Smooth muscle cell of the brain vasculature (primary cell): Measurements from ENCODE around the gene FBXL12.
"Not testable (repeated sequence)": the region's sequence is repeated elsewhere in the genome, so short reads cannot be mapped to it uniquely, and the experiment has no call there.

ENCODE experiments used
- DNase-seq: peaks from one replicate; pipeline ENCODE4 v3.0.0-alpha.2; 2012; ENCODE audit warnings: low read depth, low spot score

Gene FBXL12, protein sequence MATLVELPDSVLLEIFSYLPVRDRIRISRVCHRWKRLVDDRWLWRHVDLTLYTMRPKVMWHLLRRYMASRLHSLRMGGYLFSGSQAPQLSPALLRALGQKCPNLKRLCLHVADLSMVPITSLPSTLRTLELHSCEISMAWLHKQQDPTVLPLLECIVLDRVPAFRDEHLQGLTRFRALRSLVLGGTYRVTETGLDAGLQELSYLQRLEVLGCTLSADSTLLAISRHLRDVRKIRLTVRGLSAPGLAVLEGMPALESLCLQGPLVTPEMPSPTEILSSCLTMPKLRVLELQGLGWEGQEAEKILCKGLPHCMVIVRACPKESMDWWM

DNA sequence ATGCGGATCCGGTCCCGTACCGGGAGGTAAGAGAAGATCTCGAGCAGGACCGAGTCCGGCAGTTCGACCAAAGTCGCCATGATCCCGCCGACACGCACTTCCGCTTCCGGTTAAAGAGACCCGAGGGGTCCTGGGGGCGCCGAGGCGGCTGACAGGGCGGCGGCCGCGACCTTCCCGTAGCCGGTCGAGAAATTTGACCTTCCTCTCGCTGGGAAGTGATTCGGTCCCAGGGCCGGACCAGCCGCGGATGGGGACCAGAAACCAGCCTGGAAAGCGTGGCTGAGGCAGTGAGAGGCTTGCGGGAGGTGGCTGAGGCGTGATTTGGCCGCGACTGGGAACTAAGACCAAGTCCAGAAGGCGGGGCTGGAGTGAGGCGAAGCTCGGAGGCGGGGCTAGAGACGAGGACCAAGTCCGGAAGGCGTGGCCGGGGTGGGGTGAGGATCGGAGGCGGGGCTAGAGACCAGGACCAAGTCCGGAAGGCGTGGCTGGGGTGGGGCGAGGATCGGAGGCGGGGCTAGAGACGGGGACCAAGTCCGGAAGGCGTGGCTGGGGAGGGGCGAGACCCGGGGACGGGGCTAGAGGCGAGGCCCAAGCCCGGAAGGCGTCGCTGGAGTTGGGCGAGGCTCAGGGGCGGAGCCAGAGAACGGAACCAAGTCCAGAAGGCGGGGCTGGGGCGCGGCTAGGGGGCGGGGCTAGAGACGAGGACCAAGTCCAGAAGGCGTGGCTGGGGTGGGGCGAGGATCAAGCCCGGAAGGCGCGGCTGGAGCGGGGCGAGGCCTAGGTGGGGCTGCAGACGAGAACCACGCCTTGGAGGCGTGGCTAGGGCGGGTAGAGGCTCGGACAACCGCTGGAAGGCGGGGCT lies at the start of gene FBXL12:
Gene FBXL12, minus strand, starts transcription at position 346 of the 862 bp plus-strand sequence. Its CDS starts 266 bp downstream, at position 80.
- peak; percentile 98 for DNase-seq

DNA sequence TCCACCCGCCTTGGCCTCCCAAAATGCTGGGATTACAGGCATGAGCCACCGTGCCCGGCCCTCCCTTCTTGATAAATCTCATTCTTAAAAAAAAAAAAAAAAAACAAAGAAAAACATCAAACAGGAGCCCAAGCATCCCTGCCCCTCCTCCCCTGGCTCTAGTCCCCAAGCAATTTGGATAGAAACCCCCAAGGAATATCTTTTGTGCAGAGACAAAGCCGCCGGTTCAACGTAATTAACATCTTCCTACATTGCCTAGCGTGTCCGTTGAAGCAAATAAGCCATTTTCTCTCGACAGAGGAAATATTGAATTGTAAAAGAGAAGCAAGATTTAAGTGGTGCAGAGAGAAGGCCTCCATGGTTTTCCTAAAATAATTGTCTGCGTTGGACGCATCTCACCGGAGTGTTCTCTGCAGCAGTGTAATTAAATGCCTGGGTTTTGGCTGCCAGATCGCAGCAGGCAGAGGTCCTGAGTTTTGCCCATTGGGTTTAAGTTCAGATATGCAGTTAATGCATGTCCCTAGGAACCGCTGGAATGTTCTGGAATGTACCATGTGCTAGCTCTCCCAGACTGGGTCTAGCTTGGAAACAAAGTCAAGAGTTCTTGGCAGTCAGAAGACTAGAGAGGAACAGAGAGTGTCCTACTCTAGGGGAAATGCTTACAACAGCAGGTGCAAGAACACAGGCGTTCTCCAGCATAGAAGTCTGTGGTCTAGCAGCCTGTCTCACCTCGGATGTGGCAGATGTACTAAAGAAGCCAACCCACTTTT lies 47.0 kb upstream of the FBXL12 start:
- DNase-seq = no peak

DNA sequence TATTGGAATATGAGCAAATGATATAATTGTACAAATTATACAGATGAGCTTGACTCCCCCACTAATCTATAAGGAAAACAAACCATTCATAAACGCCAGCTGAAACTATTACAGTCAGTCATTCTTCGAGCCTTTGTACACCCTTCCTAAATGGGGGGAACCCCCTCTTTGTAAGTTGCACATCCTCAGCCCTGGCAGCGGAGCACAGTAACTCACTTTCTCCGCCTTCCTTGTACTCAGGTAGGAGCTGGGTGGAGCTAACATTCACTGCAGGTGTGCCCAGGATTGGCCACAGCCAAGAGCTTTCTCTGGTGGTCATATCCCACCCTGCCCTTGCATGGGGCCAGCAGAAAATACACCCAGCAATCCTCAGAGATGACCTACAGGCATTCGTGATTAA lies 44.9 kb upstream of the FBXL12 start:
- DNase-seq = no peak

DNA sequence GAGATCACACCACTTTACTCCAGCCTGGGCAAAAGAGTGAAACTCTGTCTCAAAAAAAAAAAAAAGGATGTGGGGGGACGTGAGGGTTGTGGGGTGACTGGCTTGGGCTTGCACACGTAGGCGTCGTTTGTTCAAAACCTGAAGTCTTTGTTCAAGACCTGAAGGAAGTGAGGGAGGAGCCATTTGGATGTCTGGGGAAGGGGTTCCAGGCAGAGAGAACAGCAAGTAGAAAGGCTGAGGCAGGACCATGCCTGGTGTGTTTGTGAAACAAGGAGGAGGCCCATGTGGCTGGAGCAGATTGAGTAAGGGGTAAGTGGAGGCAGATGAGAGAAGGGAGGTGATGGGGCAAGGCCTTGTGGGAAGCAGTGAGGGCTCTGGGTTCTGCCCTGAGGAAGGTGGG lies 44.1 kb upstream of the FBXL12 start:
- DNase-seq = no peak

DNA sequence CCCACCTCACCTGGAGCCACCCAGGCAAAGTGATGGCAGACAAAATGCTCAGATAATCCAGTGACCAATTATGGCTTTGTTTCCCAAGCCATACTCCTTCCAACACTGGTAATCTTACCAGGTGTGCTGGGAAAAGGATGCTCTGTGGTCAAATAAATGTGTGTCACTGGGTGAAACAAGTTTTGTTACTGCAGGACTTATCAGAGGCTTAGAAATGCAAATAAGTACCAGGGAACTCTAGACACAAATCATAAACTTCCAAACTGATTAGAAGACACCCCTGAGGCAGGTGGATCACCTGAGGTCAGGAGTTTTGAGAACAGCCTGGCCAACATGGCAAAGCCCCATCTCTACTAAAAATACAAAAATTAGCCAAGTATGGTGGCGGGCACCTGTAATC lies 42.6 kb upstream of the FBXL12 start:
- no peak for DNase-seq

DNA sequence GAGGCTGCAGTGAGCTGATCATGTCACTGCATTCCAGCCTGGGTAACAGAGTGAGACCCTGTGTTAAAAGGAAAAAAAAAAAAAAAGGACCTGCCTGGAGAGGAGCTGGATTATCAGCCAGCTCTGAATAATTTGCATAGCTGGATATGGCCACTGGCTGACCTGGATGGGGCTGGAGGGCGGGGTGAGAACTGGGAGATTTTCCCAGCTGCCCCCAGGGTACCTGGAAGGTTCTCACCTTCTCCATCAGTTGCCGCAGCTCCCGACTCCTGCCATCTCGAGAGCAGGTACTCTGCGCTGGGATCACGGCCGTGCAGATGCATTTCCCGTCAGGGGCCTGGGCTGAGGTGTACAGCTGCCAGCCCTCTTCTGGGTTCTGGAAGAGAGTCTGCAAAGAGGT lies 41.5 kb upstream of the FBXL12 start:
- no peak for DNase-seq

DNA sequence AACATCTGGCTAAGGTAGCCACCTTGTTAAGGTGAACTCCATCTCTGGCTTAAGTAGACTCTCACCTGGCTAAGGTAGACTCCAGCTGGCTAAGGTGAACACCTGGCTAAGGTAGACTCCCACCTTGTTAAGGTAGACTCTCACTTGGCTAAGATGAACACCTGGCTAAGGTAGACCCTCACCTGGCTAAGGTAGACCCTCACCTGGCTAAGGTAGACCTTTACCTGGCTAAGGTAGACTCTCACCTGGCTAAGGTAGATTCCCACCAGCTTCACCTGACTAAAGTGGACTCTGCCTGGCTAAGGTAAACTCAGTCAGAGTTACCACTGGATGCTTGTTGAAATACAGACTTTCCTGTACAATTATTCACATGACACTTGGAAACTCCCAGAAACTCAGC lies 39.9 kb upstream of the FBXL12 start:
- DNase-seq = no peak

DNA sequence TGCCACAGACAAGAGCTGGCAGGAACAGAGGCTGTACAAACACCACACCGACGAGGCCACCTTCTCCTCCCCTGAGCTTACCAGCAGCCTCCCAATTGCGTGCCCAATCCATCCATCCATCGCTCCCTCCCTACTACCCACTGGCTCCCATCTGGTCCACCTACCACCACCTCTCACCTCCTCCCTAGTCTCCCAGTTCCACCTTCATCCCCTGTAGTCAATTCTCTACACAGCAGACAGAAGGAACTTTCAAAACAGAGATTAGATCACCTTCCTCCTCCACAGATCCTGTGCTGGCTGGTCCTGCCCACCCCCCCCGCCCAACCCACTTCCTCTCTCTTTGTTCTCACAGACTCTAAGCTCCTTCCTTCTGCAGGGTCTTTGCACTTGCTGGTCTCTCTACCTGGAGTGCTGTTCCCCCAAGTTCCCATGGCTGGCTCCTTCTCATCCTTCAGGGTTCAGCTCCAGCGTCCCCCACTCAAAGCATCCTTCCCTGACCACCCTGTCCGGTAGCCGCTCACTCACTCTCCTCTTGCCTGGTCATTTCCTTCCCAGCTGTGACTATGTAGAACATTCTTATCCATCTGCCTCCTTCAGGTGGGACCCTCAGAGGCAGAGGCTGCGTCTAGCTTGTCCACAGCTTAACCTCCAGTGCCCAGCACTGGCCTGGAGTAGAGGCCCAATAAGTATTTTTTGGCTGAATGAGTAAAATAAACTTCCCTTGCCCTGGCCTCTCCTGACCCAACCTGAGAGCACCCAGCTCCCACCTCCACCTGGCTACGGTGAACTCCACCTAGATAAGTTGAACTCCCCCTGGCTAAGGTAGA lies 39.3 kb upstream of the FBXL12 start:
- DNase-seq = no peak

DNA sequence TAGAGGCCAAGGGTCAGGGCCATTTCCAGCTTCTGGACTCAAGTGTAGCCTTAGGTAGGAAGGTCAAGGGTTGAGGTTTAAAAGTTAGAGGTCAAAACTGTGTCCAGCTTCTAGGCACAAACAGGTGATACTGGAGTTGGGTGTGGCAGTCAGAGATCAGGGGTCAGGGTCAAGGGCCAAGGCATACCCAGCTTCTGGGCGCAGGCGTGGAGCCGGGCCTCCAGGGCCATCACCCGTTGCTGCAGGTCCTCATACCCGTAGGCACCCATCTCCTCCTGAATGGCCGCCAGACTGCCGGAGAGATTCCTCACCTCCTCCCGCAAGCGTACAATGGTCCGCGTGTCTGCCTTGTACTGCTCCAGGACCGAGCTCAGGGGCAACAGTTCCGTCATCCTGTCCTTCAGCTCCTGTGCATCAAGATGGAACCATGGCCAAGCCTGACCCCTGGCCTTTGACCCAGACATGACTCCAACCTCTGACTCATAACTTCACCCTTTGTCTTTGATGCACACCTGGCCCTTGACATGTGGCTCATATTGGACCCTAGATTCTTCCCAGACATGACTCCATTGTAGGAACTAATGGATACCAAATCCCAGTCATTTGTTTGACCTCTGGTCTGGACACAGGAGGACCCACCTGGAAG lies 38.3 kb upstream of the FBXL12 start:
- no peak for DNase-seq

DNA sequence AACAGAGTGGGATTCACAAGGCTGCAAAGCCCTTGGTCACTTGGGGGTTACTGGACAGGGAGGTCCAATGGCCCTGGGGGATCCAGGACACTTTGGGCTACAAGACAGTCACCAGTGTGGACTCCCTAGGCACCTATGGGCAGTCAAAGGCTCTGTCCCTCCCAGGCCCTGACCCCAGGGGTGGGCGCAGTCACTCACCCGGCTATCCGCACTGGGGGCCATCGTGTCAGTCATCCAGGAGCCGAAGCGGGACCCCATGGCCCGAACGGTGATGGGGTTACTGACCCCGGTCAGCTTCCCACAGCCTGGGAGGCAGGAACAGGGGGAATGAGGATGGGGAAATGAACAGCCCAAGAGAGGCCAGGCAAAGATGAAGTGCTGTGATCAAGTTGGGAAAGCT lies 37.7 kb upstream of the FBXL12 start:
- DNase-seq = no peak

DNA sequence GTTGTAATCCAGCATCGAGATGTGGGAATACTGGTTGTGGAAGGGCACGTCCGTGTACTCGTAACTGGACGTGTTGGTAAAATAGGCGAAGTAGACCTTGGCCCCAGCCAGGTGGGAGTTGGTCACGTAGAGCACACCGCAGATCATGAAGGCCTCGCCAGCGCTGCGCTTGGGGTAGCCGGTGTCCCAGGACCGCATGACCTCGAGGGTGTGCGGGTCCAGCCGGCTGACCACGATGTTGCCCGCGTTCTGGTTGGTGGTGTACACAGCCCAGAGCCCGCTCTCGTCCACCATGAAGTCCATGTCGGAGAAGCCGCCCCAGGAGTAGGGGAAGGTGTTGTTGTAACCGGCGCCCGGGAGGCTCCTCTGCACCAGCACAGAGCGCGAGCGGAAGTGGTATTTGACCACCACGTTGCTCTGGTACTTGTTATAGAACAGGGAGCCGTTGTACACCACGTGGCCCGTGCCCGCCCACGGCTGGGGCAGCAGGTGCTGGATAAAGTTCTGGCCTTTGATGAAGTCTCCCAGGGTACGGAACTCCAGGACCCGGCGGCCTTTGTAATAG lies 35.5 kb upstream of the FBXL12 start:
- DNase-seq = no peak

DNA sequence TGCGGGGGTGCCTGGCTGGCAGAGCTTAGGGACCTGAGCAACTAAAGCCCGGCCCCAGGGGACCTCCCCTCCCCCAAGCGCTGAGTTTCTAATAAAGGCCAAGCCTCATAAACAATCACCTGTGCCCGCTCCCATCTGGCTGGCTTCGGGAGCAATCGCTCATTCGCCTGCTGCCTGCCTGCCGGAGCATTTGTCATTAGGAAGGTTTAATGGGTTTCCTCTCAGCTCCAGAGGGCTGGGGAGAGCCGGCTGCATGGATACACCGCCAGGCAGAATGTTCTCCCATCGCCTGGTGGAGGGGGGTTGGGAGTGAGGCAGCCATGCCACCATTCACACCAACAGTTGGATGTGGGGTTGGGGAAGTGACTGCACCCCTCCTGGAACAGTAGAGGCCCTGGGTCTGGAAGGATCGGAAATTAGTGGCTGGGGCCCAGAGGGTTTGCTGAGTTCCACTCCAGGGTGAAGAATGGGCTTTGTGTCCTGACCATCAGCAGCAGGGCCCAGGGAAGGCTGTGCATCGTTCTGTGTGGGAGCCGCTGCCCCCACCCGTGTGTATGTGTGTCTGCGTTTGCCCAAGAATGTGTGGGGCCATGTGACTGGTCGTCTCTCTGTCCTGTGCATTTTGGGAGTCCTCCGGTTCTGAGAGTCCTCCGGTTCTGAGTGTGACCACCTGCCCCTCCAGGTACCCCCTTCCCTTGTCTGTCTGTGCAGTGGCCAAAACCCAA lies 31.5 kb upstream of the FBXL12 start:
- DNase-seq = no peak

DNA sequence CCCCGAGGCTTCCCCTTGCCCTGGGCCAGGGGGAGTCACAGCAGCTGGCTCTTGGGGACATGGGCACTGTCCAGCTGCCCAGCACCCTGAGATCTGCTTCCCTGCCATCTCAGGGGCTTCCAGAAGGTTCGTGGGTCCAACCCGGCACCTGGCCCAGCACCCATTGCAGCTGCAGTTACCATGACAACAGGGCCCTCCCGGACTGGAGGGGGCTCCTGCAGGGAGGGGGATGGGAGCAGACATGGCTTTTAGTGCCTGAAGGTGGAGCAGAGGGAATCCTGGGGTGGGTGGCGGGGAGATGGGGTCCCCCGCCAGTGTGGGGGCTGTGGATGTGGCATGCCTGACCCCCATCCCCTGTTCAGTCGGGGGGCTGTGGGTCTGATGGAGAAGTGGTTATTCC lies 30.9 kb upstream of the FBXL12 start:
- no peak for DNase-seq

DNA sequence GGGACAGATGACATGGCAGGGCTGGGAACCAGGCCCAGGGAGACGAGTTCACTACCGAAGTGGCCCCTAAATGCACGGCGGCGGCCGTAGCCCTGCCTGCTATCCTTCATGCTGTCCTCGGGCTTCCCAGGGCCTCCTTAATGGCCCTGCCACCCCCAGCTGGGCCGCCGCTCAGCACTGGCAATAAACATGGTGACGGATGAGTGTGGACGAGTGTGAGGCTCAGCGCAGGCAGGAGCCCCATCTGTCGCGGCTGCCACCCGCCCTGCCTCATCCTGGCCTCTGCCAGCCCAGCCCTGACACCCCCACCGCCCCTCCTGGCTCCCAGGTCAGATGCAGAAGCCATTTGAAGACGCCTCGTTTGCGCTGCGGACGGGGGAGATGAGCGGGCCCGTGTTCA lies 29.9 kb upstream of the FBXL12 start:
- no peak for DNase-seq

DNA sequence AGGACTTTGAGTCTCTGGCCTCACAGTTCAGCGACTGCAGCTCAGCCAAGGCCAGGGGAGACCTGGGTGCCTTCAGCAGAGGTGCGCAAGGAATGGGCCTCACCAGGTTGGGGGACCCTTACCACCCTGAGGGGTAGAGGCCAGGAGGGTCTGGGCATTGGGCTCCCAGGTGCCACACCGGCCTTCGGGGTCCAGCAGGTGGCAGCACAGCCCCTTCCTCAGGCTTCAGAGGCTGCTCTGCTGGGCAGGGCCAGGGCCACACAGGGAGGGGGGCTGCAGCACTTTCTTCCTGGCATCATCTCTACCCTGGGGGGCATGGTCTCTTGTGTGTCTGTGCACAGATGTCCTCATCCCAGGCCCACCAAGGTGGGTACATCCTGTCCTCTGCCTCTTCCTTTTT lies 29.2 kb upstream of the FBXL12 start:
- DNase-seq = no peak

DNA sequence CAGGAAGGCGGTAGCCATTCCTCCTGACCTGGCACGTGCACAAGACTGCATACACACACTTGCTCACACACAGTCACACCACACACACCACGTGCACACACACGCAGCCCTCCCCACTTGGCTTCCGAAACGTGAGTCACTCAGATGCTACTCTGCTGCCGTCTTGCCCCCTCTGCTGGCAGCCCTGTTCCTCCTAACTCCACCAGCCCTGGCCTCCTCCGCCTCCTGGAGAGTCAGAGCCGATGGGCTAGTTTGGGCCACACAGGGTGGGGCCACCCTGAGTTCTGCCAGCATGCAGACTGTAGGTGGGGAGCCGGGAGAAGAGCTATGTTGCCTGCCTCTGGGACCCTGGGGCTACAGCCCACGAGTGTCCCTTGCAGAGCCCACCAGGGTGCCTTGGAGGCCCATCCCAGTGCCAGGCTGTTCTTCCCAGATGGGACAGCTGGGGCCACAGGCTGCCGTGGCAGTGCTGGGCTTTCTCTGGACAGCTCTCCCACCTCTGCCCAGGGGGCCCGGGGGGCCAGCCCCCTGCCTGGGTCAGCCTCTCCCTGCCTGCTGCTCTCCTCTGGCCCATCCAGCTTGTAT lies 28.3 kb upstream of the FBXL12 start:
- peak; percentile 44 for DNase-seq

DNA sequence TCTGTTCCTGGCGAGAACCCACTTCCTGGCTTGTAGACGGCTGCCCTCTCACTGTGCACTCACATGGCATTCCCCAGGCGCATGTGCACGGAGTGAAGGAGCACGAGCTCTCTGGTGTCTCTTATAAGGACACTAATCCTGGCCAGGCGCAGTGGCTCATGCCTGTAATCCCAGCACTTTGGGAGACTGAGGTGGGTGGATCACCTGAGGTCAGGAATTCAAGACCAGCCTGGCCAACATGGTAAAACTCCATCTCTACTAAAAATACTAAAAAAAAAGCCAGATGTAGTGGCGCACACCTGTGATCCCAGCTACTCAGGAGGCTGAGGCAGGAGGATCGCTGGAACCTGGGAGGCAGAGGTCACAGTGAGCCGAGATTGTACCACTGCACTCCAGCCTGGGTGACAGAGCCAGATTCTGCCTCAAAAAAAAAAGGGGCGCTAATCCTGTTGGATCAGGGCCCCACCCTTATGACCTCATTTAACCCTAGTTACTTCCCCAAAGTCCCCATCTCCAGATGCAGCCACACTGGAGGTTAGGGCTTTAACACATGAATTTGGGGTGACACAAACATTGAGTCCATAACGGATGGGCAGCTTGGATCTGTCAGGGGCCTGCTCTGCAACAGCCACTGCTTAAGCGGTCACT lies 24.9 kb upstream of the FBXL12 start:
- not testable (repeated sequence) for DNase-seq

DNA sequence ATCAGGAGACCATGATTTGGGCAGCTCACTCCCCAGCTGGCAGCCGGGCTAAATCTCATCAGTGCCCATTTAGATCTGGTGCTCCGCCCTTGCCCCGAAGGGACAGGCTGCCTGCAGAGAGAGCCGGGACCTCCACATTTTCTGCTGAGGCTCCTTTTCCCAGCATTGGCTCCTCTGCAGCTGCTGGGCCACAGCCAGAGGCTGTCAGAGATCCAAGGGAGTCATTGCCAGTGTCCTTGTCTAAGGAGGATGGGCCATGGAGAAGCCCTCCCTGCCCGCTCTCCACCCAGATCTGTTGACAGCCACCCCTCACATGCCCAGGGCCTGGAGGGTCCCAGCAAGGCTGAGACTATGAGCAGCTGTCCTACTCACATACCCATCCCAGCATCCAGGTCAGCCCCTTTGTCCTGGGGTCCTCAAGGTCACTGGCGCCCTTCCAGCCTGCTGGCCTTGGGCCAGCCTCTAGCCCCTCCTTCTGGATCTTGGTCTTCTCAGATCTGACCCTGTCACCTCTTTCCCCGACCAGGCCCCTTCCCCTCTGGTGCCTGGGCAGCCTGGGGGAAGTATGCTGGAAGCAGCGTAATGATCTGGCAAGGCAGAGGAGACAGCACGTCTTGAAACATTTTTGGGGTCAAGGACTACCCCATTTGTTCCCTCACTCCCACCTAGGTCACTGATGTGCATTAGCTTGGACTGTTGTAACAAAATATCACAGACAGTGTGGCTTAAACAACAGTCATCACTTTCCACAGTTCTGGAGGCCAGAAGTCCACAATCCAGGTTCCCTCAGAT lies 24.2 kb upstream of the FBXL12 start:
- DNase-seq = no peak
